A673 (cell line): ENCODE measurements around the gene ADM. TPM values are rescaled to one million over a fixed set of nuclear protein-coding genes. Genes with fewer than 3 reads are reported as not detected.

Source experiments
- BruUV-seq: library from RNA; stranded (reverse); fragments of 400-500 nt; replicated peaks from 2 replicates; lab custom pipeline; 2021; lab: Mats Ljungman, UMichigan
- CTCF ChIA-PET: fragments of 300-600 bp; sonication (Branson Sonifier 250); formaldehyde crosslinking; loops from one replicate; lab custom pipeline; 2022; ENCODE audit warnings: antibody characterized with exemption; lab: Charles Lee
- POLR2A ChIA-PET: fragments of 300-600 bp; sonication (Branson Sonifier 250); formaldehyde crosslinking; loops from one replicate; lab custom pipeline; 2022; ENCODE audit warnings: antibody characterized with exemption; ENCODE audit not compliant: low non-redundant PET; lab: Charles Lee
- DNase-seq: peaks from one replicate; pipeline ENCODE4 v3.0.0-alpha.2; 2015; ENCODE audit warnings: low spot score
- H3K27ac ChIP-seq: fragments of 200-600 bp; sonication (generic); 2 replicates; pipeline ENCODE4 v1.5.1; 2016; ENCODE audit warnings: mixed run types, low read depth, mild to moderate bottlenecking, mixed read lengths, antibody characterized with exemption, low read length; ENCODE audit not compliant: poor library complexity, severe bottlenecking
- H3K27me3 ChIP-seq: fragments of 200-600 bp; sonication (generic); replicated peaks from 2 replicates; pipeline ENCODE4 v1.6.1; 2017; ENCODE audit warnings: mixed run types, low read depth, mild to moderate bottlenecking, mixed read lengths, antibody characterized with exemption, low read length; ENCODE audit not compliant: insufficient read depth, poor library complexity
- H3K36me3 ChIP-seq: fragments of 200-600 bp; sonication (generic); 2 replicates; pipeline ENCODE4 v1.6.1; 2016; ENCODE audit warnings: mixed run types, mild to moderate bottlenecking, mixed read lengths, antibody characterized with exemption, low read length; ENCODE audit not compliant: insufficient read depth, poor library complexity, severe bottlenecking
- H3K4me1 ChIP-seq: fragments of 200-600 bp; sonication (generic); 2 replicates; pipeline ENCODE4 v1.6.1; 2017; ENCODE audit warnings: mixed run types, mild to moderate bottlenecking, mixed read lengths, antibody characterized with exemption, low read length; ENCODE audit not compliant: insufficient read depth, poor library complexity, severe bottlenecking
- H3K4me3 ChIP-seq: fragments of 200-600 bp; sonication (generic); 2 replicates; pipeline ENCODE4 v1.5.1; 2016; ENCODE audit warnings: low read depth, mixed run types, mild to moderate bottlenecking, mixed read lengths, low read length; ENCODE audit not compliant: poor library complexity, severe bottlenecking
- H3K9me3 ChIP-seq: fragments of 200-600 bp; sonication (generic); 2 replicates; pipeline ENCODE4 v1.6.1; 2016; ENCODE audit warnings: mixed run types, low read depth, mild to moderate bottlenecking, mixed read lengths, antibody characterized with exemption, low read length; ENCODE audit not compliant: poor library complexity, severe bottlenecking
- CTCF ChIP-seq: fragments of 300-800, 200-600 bp; sonication (generic); conservative IDR thresholded peaks from 2 replicates; pipeline ENCODE4 v1.5.1; 2017; ENCODE audit warnings: low read depth, mild to moderate bottlenecking, antibody characterized with exemption, low read length, moderate library complexity, mixed read lengths
- EZH2 ChIP-seq: fragments of 200-600 bp; sonication (generic); IDR thresholded peaks from 2 replicates; pipeline ENCODE4 v1.6.1; 2017; ENCODE audit warnings: borderline replicate concordance, low read depth, mild to moderate bottlenecking, mixed read lengths, antibody characterized with exemption, low read length; ENCODE audit not compliant: poor library complexity, severe bottlenecking
- intact Hi-C: fragments of 100-400 bp; cut with micrococcal nuclease; formaldehyde crosslinking; loops from one replicate; pipeline ENCODE4 v1.10.0; 2022; ENCODE audit not compliant: unreplicated experiment
- total RNA-seq: library from RNA; stranded (reverse); gene quantifications from 2 replicates; pipeline ENCODE4 v1.2.3, GENCODE V29; 2021

Gene ADM
- total RNA-seq, 1 experiment from 2014 or later, result 3.8 TPM

DNA sequence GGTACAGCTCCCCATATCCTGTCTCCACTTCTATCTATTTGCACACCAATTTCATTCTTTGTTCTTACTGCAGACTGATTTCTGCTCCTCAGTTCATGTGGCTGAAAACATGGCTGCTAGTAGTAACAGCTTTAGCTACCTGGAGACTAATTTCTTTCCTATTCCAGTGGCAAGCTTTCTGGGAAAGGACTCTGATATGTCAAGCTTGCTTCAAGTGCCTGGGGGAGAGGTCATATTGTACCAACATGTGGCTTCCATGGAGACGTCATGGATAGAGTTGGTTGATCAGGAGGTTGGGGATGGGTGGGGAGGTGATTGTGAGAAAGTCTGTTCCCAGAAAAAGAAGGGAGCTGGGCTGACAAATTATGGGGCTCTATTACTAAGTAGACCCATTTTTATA is 44.9 kb downstream of the ADM start:
- Histone ChIP-seq H3K27me3 (no peaks in the 10 kb centered on the region), H3K27ac (no peak overlapping the region), H3K4me3 (no peak overlapping the region), H3K36me3 (no peaks in the 10 kb centered on the region), H3K9me3 (no peaks in the 10 kb centered on the region), H3K4me1 (peaks cover 14% of the 10 kb centered on the region)
- no peak for DNase-seq
- ChIA-PET POLR2A (no interaction called here), CTCF (interaction anchor here (0.6 kb wide), 2 partner anchors 28 to 42 kb away, joined by 3 read pairs; no protein-coding TSS in a partner anchor)
- no TSS peak for BruUV-seq
- intact Hi-C loops, result no loop called here
- TF ChIP-seq EZH2 (no peak), CTCF (no peak)

DNA sequence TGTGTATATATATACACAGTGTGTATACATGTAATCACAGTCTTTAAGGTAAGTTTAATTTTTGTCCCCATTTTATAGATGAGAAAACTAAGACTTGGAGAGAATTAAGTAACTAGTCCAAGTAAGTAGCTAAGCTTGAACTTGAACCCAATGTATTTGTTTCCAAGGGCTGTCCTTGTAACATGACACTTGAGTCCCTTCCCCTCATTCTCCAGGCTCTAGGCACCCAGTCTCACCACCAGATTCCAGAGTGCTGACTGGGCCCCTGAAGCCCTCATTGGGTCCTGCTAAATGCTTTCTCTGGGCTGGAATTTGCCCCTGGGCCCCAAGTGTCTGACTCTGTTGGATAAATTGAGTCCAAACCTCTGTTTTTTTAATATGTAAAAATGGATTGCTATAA is 45.5 kb downstream of the ADM start:
- Histone ChIP-seq H3K4me1 (peaks cover 14% of the 10 kb centered on the region), H3K9me3 (no peaks in the 10 kb centered on the region), H3K27me3 (no peaks in the 10 kb centered on the region), H3K27ac (no peak overlapping the region), H3K4me3 (no peak overlapping the region), H3K36me3 (no peaks in the 10 kb centered on the region)
- intact Hi-C loops, result no loop called here
- CTCF ChIA-PET, result interaction anchor here (0.6 kb wide), 1 partner anchor 28 kb away, joined by 3 read pairs; no protein-coding TSS in a partner anchor
- no peak for TF ChIP-seq CTCF
- no peak for TF ChIP-seq EZH2
- no TSS peak for BruUV-seq
- POLR2A ChIA-PET, result no interaction called here
- no peak for DNase-seq

DNA sequence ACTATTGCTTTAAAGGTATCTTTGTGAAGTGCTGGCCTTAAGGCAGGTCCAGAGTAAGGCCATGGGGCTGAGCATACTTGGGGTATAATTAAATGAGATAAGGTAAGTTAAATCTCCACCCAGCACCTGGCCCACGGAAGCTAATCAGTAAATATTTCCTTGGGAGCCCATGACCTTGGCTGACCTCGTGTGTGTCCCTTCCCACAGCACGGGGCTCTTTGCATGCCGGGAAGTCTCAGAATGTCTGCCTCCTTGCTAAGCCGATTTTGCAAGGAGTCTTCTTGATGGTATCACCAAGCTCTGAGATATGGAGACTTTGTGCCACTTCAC is 46.5 kb downstream of the ADM start:
- no peak overlapping the region for H3K4me3 ChIP-seq
- ChIA-PET POLR2A (no interaction called here), CTCF (no interaction called here)
- DNase-seq, result no peak
- no TSS peak for BruUV-seq
- peaks cover 14% of the 10 kb centered on the region for H3K4me1 ChIP-seq
- H3K36me3 ChIP-seq, result no peaks in the 10 kb centered on the region
- no peak overlapping the region for H3K27ac ChIP-seq
- TF ChIP-seq CTCF (no peak), EZH2 (no peak)
- H3K9me3 ChIP-seq, result no peaks in the 10 kb centered on the region
- intact Hi-C loops, result no loop called here
- no peaks in the 10 kb centered on the region for H3K27me3 ChIP-seq
